Measurements from ENCODE around the gene BICD1.
"Not testable (repeated sequence)": the region's sequence is repeated elsewhere in the genome, so short reads cannot be mapped to it uniquely, and the experiment has no call there.

DNA sequence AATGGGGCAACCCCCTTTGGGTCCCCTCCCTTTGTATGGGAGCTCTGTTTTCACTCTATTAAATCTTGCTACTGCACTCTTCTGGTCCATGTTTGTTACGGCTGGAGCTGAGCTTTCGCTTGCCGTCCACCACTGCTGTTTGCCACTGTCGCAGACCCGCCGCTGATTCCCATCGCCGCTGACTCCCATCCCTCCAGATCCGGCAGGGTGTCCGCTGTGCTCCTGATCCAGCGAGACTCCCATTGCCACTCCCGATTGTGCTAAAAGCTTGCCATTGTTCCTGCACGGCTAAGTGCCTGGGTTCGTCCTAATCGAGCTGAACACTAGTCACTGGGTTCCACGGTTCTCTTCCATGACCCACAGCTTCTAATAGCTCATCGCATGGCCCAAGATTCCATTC lies 168.9 kb downstream of the BICD1 start:
- TF ChIP-seq, protein P1, sequence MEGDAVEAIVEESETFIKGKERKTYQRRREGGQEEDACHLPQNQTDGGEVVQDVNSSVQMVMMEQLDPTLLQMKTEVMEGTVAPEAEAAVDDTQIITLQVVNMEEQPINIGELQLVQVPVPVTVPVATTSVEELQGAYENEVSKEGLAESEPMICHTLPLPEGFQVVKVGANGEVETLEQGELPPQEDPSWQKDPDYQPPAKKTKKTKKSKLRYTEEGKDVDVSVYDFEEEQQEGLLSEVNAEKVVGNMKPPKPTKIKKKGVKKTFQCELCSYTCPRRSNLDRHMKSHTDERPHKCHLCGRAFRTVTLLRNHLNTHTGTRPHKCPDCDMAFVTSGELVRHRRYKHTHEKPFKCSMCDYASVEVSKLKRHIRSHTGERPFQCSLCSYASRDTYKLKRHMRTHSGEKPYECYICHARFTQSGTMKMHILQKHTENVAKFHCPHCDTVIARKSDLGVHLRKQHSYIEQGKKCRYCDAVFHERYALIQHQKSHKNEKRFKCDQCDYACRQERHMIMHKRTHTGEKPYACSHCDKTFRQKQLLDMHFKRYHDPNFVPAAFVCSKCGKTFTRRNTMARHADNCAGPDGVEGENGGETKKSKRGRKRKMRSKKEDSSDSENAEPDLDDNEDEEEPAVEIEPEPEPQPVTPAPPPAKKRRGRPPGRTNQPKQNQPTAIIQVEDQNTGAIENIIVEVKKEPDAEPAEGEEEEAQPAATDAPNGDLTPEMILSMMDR (IDR thresholded peaks at IDR 0.05; ENCODE audit: borderline replicate concordance, extremely low read depth, low read length, poor library complexity, severe bottlenecking): not testable (repeated sequence)
- TF ChIP-seq EZH2 (IDR thresholded peaks at IDR 0.05; ENCODE audit: borderline replicate concordance, low read depth, low read length, severe bottlenecking): not testable (repeated sequence)

Data from DND-41 (cell line).